SK-N-SH treated with all-trans-retinoic acid at 6 μM for 48 hours (cell line): Measurements from ENCODE around the gene FNDC8.

Experiments
- CSDC2 ChIP-seq: fragments of 250-450 bp; sonication (Bioruptor Pico); IDR thresholded peaks from 2 replicates; pipeline ENCODE4 v1.5.0; 2020; ENCODE audit warnings: mild to moderate bottlenecking, moderate library complexity
- SNAI2 ChIP-seq: fragments of 250-450 bp; sonication (Bioruptor Pico); IDR thresholded peaks from 2 replicates; pipeline ENCODE4 v1.5.0; 2020; ENCODE audit warnings: mild to moderate bottlenecking, moderate library complexity
- ZFP3 ChIP-seq: fragments of 250-450 bp; sonication (Bioruptor Pico); IDR thresholded peaks from 2 replicates; pipeline ENCODE4 v1.5.0; 2020; ENCODE audit warnings: mild to moderate bottlenecking, moderate library complexity
- ZFP30 ChIP-seq: fragments of 450-650 bp; formaldehyde crosslinking; IDR thresholded peaks from 2 replicates; pipeline ENCODE4 v1.5.0; 2022; ENCODE audit warnings: mild to moderate bottlenecking, moderate library complexity
- ZNF565 ChIP-seq: fragments of 450-650 bp; formaldehyde crosslinking; conservative IDR thresholded peaks from 2 replicates; pipeline ENCODE4 v1.5.0; 2020; ENCODE audit warnings: low read depth, mild to moderate bottlenecking, moderate library complexity
- ZNF8 ChIP-seq: fragments of 450-650 bp; formaldehyde crosslinking; IDR thresholded peaks from 2 replicates; pipeline ENCODE4 v1.5.0; 2020; ENCODE audit warnings: mild to moderate bottlenecking, moderate library complexity
- TF ChIP-seq, protein P1 (sequence below): fragments of 250-450 bp; sonication (Bioruptor Pico); IDR thresholded peaks from 2 replicates; pipeline ENCODE4 v1.5.1; 2020; ENCODE audit warnings: low read depth, mild to moderate bottlenecking, moderate library complexity
- TF ChIP-seq, protein P2 (sequence below): fragments of 250-450 bp; sonication (Bioruptor Pico); IDR thresholded peaks from 2 replicates; pipeline ENCODE4 v1.8.0; 2020; ENCODE audit warnings: mild to moderate bottlenecking, moderate library complexity, borderline replicate concordance

DNA sequence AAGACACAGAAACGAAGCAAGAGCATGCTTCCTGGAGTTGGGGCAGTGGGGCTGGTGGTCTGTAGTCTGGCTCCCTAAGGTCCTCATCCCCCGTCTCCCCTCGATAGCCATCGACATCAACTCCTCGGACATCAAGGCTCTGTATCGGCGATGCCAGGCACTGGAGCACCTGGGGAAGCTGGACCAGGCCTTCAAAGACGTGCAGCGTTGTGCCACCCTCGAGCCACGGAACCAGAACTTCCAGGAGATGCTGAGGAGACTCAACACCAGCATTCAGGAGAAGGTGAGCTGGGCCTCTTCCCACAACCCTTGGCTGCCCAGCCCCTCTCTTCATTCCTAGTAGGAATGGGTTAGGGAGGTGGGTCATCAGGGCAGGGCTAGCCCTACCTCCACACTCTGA, 28.5 kb downstream of the FNDC8 start:
- TF ChIP-seq CSDC2 (CRISPR knock-in tag) (no peak), ZNF8 (CRISPR knock-in tag) (no peak), ZFP30 (no peak), ZFP3 (no peak), ZNF565 (CRISPR knock-in tag) (no peak), SNAI2 (no peak)
- TF ChIP-seq, protein P1, sequence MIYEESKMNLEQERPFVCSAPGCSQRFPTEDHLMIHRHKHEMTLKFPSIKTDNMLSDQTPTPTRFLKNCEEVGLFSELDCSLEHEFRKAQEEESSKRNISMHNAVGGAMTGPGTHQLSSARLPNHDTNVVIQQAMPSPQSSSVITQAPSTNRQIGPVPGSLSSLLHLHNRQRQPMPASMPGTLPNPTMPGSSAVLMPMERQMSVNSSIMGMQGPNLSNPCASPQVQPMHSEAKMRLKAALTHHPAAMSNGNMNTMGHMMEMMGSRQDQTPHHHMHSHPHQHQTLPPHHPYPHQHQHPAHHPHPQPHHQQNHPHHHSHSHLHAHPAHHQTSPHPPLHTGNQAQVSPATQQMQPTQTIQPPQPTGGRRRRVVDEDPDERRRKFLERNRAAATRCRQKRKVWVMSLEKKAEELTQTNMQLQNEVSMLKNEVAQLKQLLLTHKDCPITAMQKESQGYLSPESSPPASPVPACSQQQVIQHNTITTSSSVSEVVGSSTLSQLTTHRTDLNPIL (CRISPR knock-in tag) = no peak
- TF ChIP-seq, protein P2, sequence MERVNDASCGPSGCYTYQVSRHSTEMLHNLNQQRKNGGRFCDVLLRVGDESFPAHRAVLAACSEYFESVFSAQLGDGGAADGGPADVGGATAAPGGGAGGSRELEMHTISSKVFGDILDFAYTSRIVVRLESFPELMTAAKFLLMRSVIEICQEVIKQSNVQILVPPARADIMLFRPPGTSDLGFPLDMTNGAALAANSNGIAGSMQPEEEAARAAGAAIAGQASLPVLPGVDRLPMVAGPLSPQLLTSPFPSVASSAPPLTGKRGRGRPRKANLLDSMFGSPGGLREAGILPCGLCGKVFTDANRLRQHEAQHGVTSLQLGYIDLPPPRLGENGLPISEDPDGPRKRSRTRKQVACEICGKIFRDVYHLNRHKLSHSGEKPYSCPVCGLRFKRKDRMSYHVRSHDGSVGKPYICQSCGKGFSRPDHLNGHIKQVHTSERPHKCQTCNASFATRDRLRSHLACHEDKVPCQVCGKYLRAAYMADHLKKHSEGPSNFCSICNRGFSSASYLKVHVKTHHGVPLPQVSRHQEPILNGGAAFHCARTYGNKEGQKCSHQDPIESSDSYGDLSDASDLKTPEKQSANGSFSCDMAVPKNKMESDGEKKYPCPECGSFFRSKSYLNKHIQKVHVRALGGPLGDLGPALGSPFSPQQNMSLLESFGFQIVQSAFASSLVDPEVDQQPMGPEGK (CRISPR knock-in tag) = no peak
